Measurements from ENCODE around the gene C19orf53. TPM values are rescaled to one million over a fixed set of nuclear protein-coding genes. Genes with fewer than 3 reads are reported as not detected.

C19orf53 gene
- total and polyA plus RNA-seq, 4 donors: 31.1 to 136 (median 126) TPM

GRCh38 chr19:13804830-13805683 lies 30.8 kb downstream of the C19orf53 start:
- Histone ChIP-seq H3K27ac (ENCODE audit: low read depth, low read length) (no peak overlapping the region), H3K4me3 (ENCODE audit: low read depth, low read length) (no peak overlapping the region), H3K36me3 (ENCODE audit: control insufficient read depth, insufficient read depth, low read length) (peaks cover 78% of the 10 kb centered on the region), H3K27me3 (ENCODE audit: control insufficient read depth, insufficient read depth, low read length) (no peaks in the 10 kb centered on the region), H3K9me3 (ENCODE audit: control insufficient read depth, insufficient read depth, low read length) (no peaks in the 10 kb centered on the region), H3K4me1 (ENCODE audit: control insufficient read depth, insufficient read depth, low read length) (no peaks in the 10 kb centered on the region)
- DNase-seq (ENCODE audit: low read depth in 4 of 6, low spot score in 6 of 6): no peak
- 71% methylated on average over 35 of the region's 35 CpGs for WGBS (ENCODE audit: insufficient coverage)

- Histone ChIP-seq H3K4me3 (ENCODE audit: low read depth, low read length) (no peak overlapping the region), H3K27ac (ENCODE audit: low read depth, low read length) (no peak overlapping the region), H3K27me3 (ENCODE audit: control insufficient read depth, insufficient read depth, low read length) (no peaks in the 10 kb centered on the region), H3K36me3 (ENCODE audit: control insufficient read depth, insufficient read depth, low read length) (peaks cover 77% of the 10 kb centered on the region), H3K4me1 (ENCODE audit: control insufficient read depth, insufficient read depth, low read length) (no peaks in the 10 kb centered on the region), H3K9me3 (ENCODE audit: control insufficient read depth, insufficient read depth, low read length) (no peaks in the 10 kb centered on the region)
- DNase-seq (ENCODE audit: low read depth in 4 of 6, low spot score in 6 of 6): no peak
- 97% methylated on average over 3 of the region's 3 CpGs for WGBS (ENCODE audit: insufficient coverage)
Measured at GRCh38 chr19:13806728-13807127, 32.5 kb downstream of the C19orf53 start.

- no peak overlapping the region for H3K4me3 ChIP-seq (ENCODE audit: low read depth, low read length)
- DNase-seq (ENCODE audit: low read depth in 4 of 6, low spot score in 6 of 6): no peak
- H3K4me1 ChIP-seq (ENCODE audit: control insufficient read depth, insufficient read depth, low read length): no peaks in the 10 kb centered on the region
- H3K27ac ChIP-seq (ENCODE audit: low read depth, low read length): no peak overlapping the region
- no peaks in the 10 kb centered on the region for H3K27me3 ChIP-seq (ENCODE audit: control insufficient read depth, insufficient read depth, low read length)
- no peaks in the 10 kb centered on the region for H3K9me3 ChIP-seq (ENCODE audit: control insufficient read depth, insufficient read depth, low read length)
- peaks cover 76% of the 10 kb centered on the region for H3K36me3 ChIP-seq (ENCODE audit: control insufficient read depth, insufficient read depth, low read length)
- 100% methylated on average over 3 of the region's 3 CpGs for WGBS (ENCODE audit: insufficient coverage)
Measured at GRCh38 chr19:13807421-13808021, 33.3 kb downstream of the C19orf53 start.

- Histone ChIP-seq H3K4me3 (ENCODE audit: low read depth, low read length) (no peak overlapping the region), H3K27ac (ENCODE audit: low read depth, low read length) (no peak overlapping the region), H3K27me3 (ENCODE audit: control insufficient read depth, insufficient read depth, low read length) (no peaks in the 10 kb centered on the region), H3K9me3 (ENCODE audit: control insufficient read depth, insufficient read depth, low read length) (no peaks in the 10 kb centered on the region), H3K4me1 (ENCODE audit: control insufficient read depth, insufficient read depth, low read length) (no peaks in the 10 kb centered on the region), H3K36me3 (ENCODE audit: control insufficient read depth, insufficient read depth, low read length) (peaks cover 81% of the 10 kb centered on the region)
- WGBS (ENCODE audit: insufficient coverage): 97% methylated on average over 33 of the region's 34 CpGs
- DNase-seq (ENCODE audit: low read depth in 4 of 6, low spot score in 6 of 6): no peak
Measured at GRCh38 chr19:13808856-13809255, 34.6 kb downstream of the C19orf53 start.

GRCh38 chr19:13812544-13812943 lies 38.3 kb downstream of the C19orf53 start:
- H3K4me3 ChIP-seq (ENCODE audit: low read depth, low read length): no peak overlapping the region
- WGBS (ENCODE audit: insufficient coverage): over 99% methylated on average over 10 of the region's 11 CpGs
- H3K36me3 ChIP-seq (ENCODE audit: control insufficient read depth, insufficient read depth, low read length): peaks cover 81% of the 10 kb centered on the region

GRCh38 chr19:13813147-13813546 lies 38.9 kb downstream of the C19orf53 start:
- H3K9me3 ChIP-seq (ENCODE audit: control insufficient read depth, insufficient read depth, low read length): no peaks in the 10 kb centered on the region
- peaks cover 82% of the 10 kb centered on the region for H3K36me3 ChIP-seq (ENCODE audit: control insufficient read depth, insufficient read depth, low read length)
- H3K27me3 ChIP-seq (ENCODE audit: control insufficient read depth, insufficient read depth, low read length): no peaks in the 10 kb centered on the region
- H3K27ac ChIP-seq (ENCODE audit: low read depth, low read length): no peak overlapping the region
- no peak for DNase-seq (ENCODE audit: low read depth in 4 of 6, low spot score in 6 of 6)
- 100% methylated on average over 1 of the region's 2 CpGs for WGBS (ENCODE audit: insufficient coverage)
- H3K4me1 ChIP-seq (ENCODE audit: control insufficient read depth, insufficient read depth, low read length): no peaks in the 10 kb centered on the region
- H3K4me3 ChIP-seq (ENCODE audit: low read depth, low read length): no peak overlapping the region

More at GRCh38 chr19:13812544-13812943, 38.3 kb downstream of the C19orf53 start:
- no peaks in the 10 kb centered on the region for H3K4me1 ChIP-seq (ENCODE audit: control insufficient read depth, insufficient read depth, low read length)
- H3K9me3 ChIP-seq (ENCODE audit: control insufficient read depth, insufficient read depth, low read length): no peaks in the 10 kb centered on the region
- no peak overlapping the region for H3K27ac ChIP-seq (ENCODE audit: low read depth, low read length)
- no peaks in the 10 kb centered on the region for H3K27me3 ChIP-seq (ENCODE audit: control insufficient read depth, insufficient read depth, low read length)
- no peak for DNase-seq (ENCODE audit: low read depth in 4 of 6, low spot score in 6 of 6)

GRCh38 chr19:13814550-13814949 lies 40.3 kb downstream of the C19orf53 start:
- Histone ChIP-seq H3K9me3 (ENCODE audit: control insufficient read depth, insufficient read depth, low read length) (no peaks in the 10 kb centered on the region), H3K27me3 (ENCODE audit: control insufficient read depth, insufficient read depth, low read length) (no peaks in the 10 kb centered on the region), H3K4me3 (ENCODE audit: low read depth, low read length) (no peak overlapping the region), H3K36me3 (ENCODE audit: control insufficient read depth, insufficient read depth, low read length) (peaks cover 79% of the 10 kb centered on the region), H3K27ac (ENCODE audit: low read depth, low read length) (no peak overlapping the region), H3K4me1 (ENCODE audit: control insufficient read depth, insufficient read depth, low read length) (no peaks in the 10 kb centered on the region)
- no peak for DNase-seq (ENCODE audit: low read depth in 4 of 6, low spot score in 6 of 6)
- WGBS (ENCODE audit: insufficient coverage): 96% methylated on average over 19 of the region's 21 CpGs

- no peak overlapping the region for H3K4me3 ChIP-seq (ENCODE audit: low read depth, low read length)
- H3K36me3 ChIP-seq (ENCODE audit: control insufficient read depth, insufficient read depth, low read length): peaks cover 83% of the 10 kb centered on the region
- H3K9me3 ChIP-seq (ENCODE audit: control insufficient read depth, insufficient read depth, low read length): no peaks in the 10 kb centered on the region
- WGBS (ENCODE audit: insufficient coverage): 50% methylated on average over 8 of the region's 11 CpGs
- no peaks in the 10 kb centered on the region for H3K4me1 ChIP-seq (ENCODE audit: control insufficient read depth, insufficient read depth, low read length)
- no peak overlapping the region for H3K27ac ChIP-seq (ENCODE audit: low read depth, low read length)
- H3K27me3 ChIP-seq (ENCODE audit: control insufficient read depth, insufficient read depth, low read length): no peaks in the 10 kb centered on the region
- no peak for DNase-seq (ENCODE audit: low read depth in 4 of 6, low spot score in 6 of 6)
Measured at GRCh38 chr19:13817018-13817614, 42.9 kb downstream of the C19orf53 start.

- no peaks in the 10 kb centered on the region for H3K27me3 ChIP-seq (ENCODE audit: control insufficient read depth, insufficient read depth, low read length)
- peaks cover 84% of the 10 kb centered on the region for H3K36me3 ChIP-seq (ENCODE audit: control insufficient read depth, insufficient read depth, low read length)
- no peak overlapping the region for H3K27ac ChIP-seq (ENCODE audit: low read depth, low read length)
- H3K9me3 ChIP-seq (ENCODE audit: control insufficient read depth, insufficient read depth, low read length): no peaks in the 10 kb centered on the region
- 44% methylated on average over 28 of the region's 35 CpGs for WGBS (ENCODE audit: insufficient coverage)
- H3K4me3 ChIP-seq (ENCODE audit: low read depth, low read length): no peak overlapping the region
- DNase-seq (ENCODE audit: low read depth in 4 of 6, low spot score in 6 of 6): peak in 2 of 6 donors; percentile 44 to 46
- H3K4me1 ChIP-seq (ENCODE audit: control insufficient read depth, insufficient read depth, low read length): no peaks in the 10 kb centered on the region
Measured at GRCh38 chr19:13817615-13818371, 43.5 kb downstream of the C19orf53 start.
